Keratinocyte (primary cell): Measurements from ENCODE around the gene FILIP1.

Experiments
- EZH2 ChIP-seq: IDR thresholded peaks from one replicate; pipeline ENCODE4 v1.6.1; 2012; ENCODE audit warnings: inconsistent platforms, mild to moderate bottlenecking, low read length, moderate library complexity
- TF ChIP-seq, protein P1 (sequence below), 3 experiments: IDR thresholded peaks in 1 of 3; conservative IDR thresholded peaks in 1 of 3; optimal IDR thresholded peaks in 1 of 3; 2 replicates in 2 of 3; 3 replicates in 1 of 3; pipeline versions ENCODE3 to v1.5.1; 2011; ENCODE audit warnings: low read length in 3 of 3, mild to moderate bottlenecking in 3 of 3, moderate library complexity in 2 of 3, control low read depth in 1 of 3, inconsistent platforms in 1 of 3; ENCODE audit not compliant: insufficient read depth in 2 of 3; ENCODE audit errors: extremely low read depth in 1 of 3

DNA sequence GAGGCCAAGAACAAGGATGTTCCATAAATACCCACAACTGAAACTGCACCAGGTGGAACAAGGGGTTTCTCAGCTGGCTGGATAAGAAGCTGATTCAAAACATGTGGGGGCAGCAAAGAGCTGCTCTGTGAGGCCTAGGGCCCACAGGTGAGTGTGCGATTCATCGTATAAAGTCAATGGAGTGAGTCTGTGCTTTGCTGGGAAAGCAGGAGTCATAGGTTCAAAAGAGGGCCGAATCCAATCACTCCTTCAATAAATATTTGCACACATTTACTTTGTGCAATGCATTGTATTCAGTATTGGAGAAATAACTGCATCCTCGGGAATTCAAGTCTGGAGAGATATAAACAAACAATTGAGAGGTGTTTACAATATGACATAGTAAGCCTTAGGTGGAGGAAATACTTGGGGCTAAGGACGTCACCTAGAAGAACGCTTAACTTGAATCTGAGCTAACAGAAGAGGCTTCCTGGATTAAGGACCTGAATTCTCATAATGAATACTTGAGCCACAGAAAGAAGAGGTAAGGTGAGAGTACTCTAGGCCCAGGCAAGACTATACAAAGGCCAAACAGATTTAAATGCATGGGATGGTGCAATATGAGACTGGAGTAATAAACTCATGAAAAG lies 125.3 kb downstream of the FILIP1 start:
- TF ChIP-seq, protein P1, sequence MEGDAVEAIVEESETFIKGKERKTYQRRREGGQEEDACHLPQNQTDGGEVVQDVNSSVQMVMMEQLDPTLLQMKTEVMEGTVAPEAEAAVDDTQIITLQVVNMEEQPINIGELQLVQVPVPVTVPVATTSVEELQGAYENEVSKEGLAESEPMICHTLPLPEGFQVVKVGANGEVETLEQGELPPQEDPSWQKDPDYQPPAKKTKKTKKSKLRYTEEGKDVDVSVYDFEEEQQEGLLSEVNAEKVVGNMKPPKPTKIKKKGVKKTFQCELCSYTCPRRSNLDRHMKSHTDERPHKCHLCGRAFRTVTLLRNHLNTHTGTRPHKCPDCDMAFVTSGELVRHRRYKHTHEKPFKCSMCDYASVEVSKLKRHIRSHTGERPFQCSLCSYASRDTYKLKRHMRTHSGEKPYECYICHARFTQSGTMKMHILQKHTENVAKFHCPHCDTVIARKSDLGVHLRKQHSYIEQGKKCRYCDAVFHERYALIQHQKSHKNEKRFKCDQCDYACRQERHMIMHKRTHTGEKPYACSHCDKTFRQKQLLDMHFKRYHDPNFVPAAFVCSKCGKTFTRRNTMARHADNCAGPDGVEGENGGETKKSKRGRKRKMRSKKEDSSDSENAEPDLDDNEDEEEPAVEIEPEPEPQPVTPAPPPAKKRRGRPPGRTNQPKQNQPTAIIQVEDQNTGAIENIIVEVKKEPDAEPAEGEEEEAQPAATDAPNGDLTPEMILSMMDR (optimal IDR thresholded peaks at IDR 0.05 in 1 of 3, IDR thresholded peaks at IDR 0.05 in 1 of 3, conservative IDR thresholded peaks at IDR 0.05 in 1 of 3; ENCODE audit: extremely low read depth in 1 of 3, insufficient read depth in 2 of 3, low read length in 3 of 3) = peak; percentile 47 to 74 (median 56)
- no peak for TF ChIP-seq EZH2
